Liver (tissue), 9 donors: ENCODE measurements around the gene FAXC. TPM values are rescaled to one million over a fixed set of nuclear protein-coding genes. Genes with fewer than 3 reads are reported as not detected.

Experiments used
- DNase-seq: peaks from one replicate; pipeline ENCODE4 v3.0.0-alpha.2; 2017; ENCODE audit warnings: low spot score
- H3K27ac ChIP-seq, 2 donors: one replicate each; pipeline ENCODE4 v1.7.0; 2013; ENCODE audit warnings: inconsistent platforms in 2 of 2, low read length in 2 of 2, control low read depth in 1 of 2, low read depth in 1 of 2, mild to moderate bottlenecking in 1 of 2
- H3K27me3 ChIP-seq, 4 donors: one replicate each; pipeline versions ENCODE4 v1.6.1 to v1.7.0; 2013; ENCODE audit warnings: low read length in 3 of 4, inconsistent platforms in 1 of 4, mild to moderate bottlenecking in 1 of 4, moderate library complexity in 1 of 4; ENCODE audit not compliant: control insufficient read depth in 4 of 4, insufficient read depth in 4 of 4
- H3K36me3 ChIP-seq, 4 donors: one replicate each; pipeline versions ENCODE4 v1.6.1 to v1.7.0; 2013; ENCODE audit warnings: low read length in 3 of 4, mild to moderate bottlenecking in 3 of 4, low read depth in 1 of 4, moderate library complexity in 1 of 4; ENCODE audit not compliant: control insufficient read depth in 4 of 4, insufficient read depth in 3 of 4
- H3K4me1 ChIP-seq, 4 donors: one replicate each; pipeline versions ENCODE4 v1.6.1 to v1.7.0; 2013; ENCODE audit warnings: low read length in 3 of 4, mild to moderate bottlenecking in 3 of 4, moderate library complexity in 1 of 4; ENCODE audit not compliant: control insufficient read depth in 4 of 4, insufficient read depth in 4 of 4
- H3K4me3 ChIP-seq, 3 donors: one replicate each; pipeline versions ENCODE4 v1.6.1 to v1.7.0; 2013; ENCODE audit warnings: low read length in 3 of 3, control low read depth in 1 of 3, low read depth in 1 of 3, mild to moderate bottlenecking in 1 of 3
- H3K9ac ChIP-seq, 2 donors: one replicate each; pipeline ENCODE4 v1.7.0; 2013; ENCODE audit warnings: low read length in 2 of 2, mild to moderate bottlenecking in 2 of 2, moderate library complexity in 2 of 2, control low read depth in 1 of 2, low read depth in 1 of 2
- H3K9me3 ChIP-seq, 4 donors: one replicate each; pipeline versions ENCODE4 v1.6.1 to v1.7.0; 2013; ENCODE audit warnings: low read length in 3 of 4; ENCODE audit not compliant: control insufficient read depth in 4 of 4
- CTCF ChIP-seq: fragments of 150-350 bp; IDR thresholded peaks from 2 replicates; pipeline ENCODE4 v1.5.1; 2017; ENCODE audit warnings: improper control_type of control experiment, low read depth, low read length; ENCODE audit not compliant: missing input control
- EGR1 ChIP-seq, 2 donors: IDR thresholded peaks; 2 replicates each; pipeline ENCODE4 v1.6.1; 2016 to 2018; ENCODE audit warnings: antibody characterized with exemption in 2 of 2, low read depth in 2 of 2
- FOXA1 ChIP-seq: IDR thresholded peaks from 2 replicates; pipeline ENCODE4 v1.6.1; 2016; ENCODE audit warnings: antibody characterized with exemption
- FOXA2 ChIP-seq: IDR thresholded peaks from 2 replicates; pipeline ENCODE4 v1.6.1; 2016; ENCODE audit warnings: antibody characterized with exemption
- HNF4G ChIP-seq: IDR thresholded peaks from 2 replicates; pipeline ENCODE4 v1.6.1; 2016; ENCODE audit warnings: antibody characterized with exemption
- JUND ChIP-seq, 2 donors: IDR thresholded peaks; 2 replicates each; pipeline ENCODE4 v1.6.1; 2016; ENCODE audit warnings: antibody characterized with exemption in 2 of 2
- NR2F2 ChIP-seq: IDR thresholded peaks from 2 replicates; pipeline ENCODE4 v1.6.1; 2016; ENCODE audit warnings: antibody characterized with exemption
- SP1 ChIP-seq: IDR thresholded peaks from 2 replicates; pipeline ENCODE4 v1.6.1; 2018; ENCODE audit warnings: antibody characterized with exemption, mild to moderate bottlenecking
- TAF1 ChIP-seq: conservative IDR thresholded peaks from 2 replicates; pipeline ENCODE4 v1.6.1; 2016; ENCODE audit warnings: antibody characterized with exemption, mild to moderate bottlenecking
- WGBS: extraction: QIAGEN DNeasy Blood & Tissue Kit; methylation state at CpG from one replicate; pipeline ENCODE4 v1.1.7; 2013; 5-methylcytosine and 5-hydroxymethylcytosine counted together
- polyA plus RNA-seq, 2 donors: library from polyadenylated mRNA; stranded (reverse) in 1 of 2; unstranded in 1 of 2; fragments of 200-250 nt in 1 of 2; fragments of >200 nt in 1 of 2; fragmentation: Nextera tagmentation in 1 of 2; extraction: Ambion mirVana in 1 of 2; gene quantifications; one replicate each; pipeline versions ENCODE4 v1.2.1 to v1.2.3, GENCODE V29; 2013 to 2015
- total RNA-seq, 2 donors: library from RNA; depleted of rRNA; stranded (reverse); fragments of >200 nt; gene quantifications; one replicate each; pipeline ENCODE4 v1.2.3, GENCODE V29; 2014
- TF ChIP-seq, protein P1 (sequence below): IDR thresholded peaks from 2 replicates; pipeline ENCODE4 v1.6.1; 2016; ENCODE audit warnings: antibody characterized with exemption
- TF ChIP-seq, protein P2 (sequence below): IDR thresholded peaks from 2 replicates; pipeline ENCODE4 v1.6.1; 2016; ENCODE audit warnings: antibody characterized with exemption, mild to moderate bottlenecking
- donor health status: healthy.
- donor health status: healthy.
- donor health status: healthy.
- donor health status: healthy.
- donor health status: healthy.

The FAXC gene
- total and polyA plus RNA-seq, 4 donors, result under 0.01 to 0.14 TPM; not detected in 2

DNA sequence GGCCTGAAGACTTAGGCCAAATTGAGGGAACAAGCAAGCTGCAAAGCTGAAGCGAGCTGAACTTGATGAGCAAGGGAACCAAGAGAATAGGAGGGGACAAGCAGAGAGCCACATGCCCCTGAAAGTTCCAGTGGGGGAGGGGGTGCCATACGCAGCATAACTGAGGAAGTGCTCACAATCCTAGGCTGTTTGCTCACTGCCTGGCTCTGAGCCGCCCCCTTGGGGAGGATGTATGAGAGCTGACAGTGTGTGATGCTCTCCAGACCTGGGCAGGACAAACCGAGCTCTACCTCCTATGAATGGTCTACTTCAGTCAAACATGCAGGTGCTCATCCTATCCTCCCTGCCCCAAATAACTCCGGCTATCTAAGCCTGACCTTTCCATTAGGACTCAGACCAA, 52.1 kb downstream of the FAXC start:
- no peak for DNase-seq
- H3K27ac ChIP-seq, result no peak overlapping the region
- no peaks in the 10 kb centered on the region for H3K36me3 ChIP-seq
- H3K27me3 ChIP-seq, result peaks cover 0 to 8% (median 0%) of the 10 kb centered on the region in 4 donors
- H3K4me3 ChIP-seq, result no peak overlapping the region
- no peaks in the 10 kb centered on the region for H3K4me1 ChIP-seq
- H3K9ac ChIP-seq, result no peak overlapping the region
- WGBS, result 75% methylated on average over 5 of the region's 5 CpGs
- peaks cover 0 to 5% (median 0%) of the 10 kb centered on the region in 4 donors for H3K9me3 ChIP-seq
- no peak for TF ChIP-seq HNF4G
- TF ChIP-seq EGR1 (IDR thresholded peaks at IDR 0.05; ENCODE audit: low read depth in 2 of 2), result no peak
- TF ChIP-seq FOXA1, result no peak
- TF ChIP-seq, protein P1, sequence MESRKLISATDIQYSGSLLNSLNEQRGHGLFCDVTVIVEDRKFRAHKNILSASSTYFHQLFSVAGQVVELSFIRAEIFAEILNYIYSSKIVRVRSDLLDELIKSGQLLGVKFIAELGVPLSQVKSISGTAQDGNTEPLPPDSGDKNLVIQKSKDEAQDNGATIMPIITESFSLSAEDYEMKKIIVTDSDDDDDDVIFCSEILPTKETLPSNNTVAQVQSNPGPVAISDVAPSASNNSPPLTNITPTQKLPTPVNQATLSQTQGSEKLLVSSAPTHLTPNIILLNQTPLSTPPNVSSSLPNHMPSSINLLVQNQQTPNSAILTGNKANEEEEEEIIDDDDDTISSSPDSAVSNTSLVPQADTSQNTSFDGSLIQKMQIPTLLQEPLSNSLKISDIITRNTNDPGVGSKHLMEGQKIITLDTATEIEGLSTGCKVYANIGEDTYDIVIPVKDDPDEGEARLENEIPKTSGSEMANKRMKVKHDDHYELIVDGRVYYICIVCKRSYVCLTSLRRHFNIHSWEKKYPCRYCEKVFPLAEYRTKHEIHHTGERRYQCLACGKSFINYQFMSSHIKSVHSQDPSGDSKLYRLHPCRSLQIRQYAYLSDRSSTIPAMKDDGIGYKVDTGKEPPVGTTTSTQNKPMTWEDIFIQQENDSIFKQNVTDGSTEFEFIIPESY, result no peak
- TF ChIP-seq SP1, result no peak
- no peak for TF ChIP-seq NR2F2
- no peak for TF ChIP-seq JUND (IDR thresholded peaks at IDR 0.05)

DNA sequence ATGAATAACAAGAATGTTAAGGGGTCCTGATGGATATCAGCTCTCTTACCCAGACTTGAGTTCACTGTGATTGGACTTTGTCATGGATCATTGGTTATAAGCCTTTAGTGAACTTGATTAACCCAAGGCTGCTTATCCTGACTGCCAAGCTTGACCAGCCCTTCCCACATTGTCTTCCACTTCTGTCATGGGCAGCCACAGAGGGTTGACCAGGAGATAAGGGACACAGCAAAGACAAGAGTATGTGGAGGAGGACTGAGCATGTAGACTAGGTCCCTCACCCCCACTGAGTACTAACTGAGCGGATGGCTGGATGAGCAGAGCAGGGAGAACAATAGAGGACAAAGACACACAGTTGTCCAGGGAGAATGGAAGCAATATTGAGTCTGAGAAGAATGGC, 52.5 kb downstream of the FAXC start:
- no peaks in the 10 kb centered on the region for H3K4me1 ChIP-seq
- TF ChIP-seq TAF1 (no peak), FOXA2 (no peak), SP1 (no peak), FOXA1 (no peak), EGR1 (IDR thresholded peaks at IDR 0.05; ENCODE audit: low read depth in 2 of 2) (no peak)
- TF ChIP-seq, protein P2, sequence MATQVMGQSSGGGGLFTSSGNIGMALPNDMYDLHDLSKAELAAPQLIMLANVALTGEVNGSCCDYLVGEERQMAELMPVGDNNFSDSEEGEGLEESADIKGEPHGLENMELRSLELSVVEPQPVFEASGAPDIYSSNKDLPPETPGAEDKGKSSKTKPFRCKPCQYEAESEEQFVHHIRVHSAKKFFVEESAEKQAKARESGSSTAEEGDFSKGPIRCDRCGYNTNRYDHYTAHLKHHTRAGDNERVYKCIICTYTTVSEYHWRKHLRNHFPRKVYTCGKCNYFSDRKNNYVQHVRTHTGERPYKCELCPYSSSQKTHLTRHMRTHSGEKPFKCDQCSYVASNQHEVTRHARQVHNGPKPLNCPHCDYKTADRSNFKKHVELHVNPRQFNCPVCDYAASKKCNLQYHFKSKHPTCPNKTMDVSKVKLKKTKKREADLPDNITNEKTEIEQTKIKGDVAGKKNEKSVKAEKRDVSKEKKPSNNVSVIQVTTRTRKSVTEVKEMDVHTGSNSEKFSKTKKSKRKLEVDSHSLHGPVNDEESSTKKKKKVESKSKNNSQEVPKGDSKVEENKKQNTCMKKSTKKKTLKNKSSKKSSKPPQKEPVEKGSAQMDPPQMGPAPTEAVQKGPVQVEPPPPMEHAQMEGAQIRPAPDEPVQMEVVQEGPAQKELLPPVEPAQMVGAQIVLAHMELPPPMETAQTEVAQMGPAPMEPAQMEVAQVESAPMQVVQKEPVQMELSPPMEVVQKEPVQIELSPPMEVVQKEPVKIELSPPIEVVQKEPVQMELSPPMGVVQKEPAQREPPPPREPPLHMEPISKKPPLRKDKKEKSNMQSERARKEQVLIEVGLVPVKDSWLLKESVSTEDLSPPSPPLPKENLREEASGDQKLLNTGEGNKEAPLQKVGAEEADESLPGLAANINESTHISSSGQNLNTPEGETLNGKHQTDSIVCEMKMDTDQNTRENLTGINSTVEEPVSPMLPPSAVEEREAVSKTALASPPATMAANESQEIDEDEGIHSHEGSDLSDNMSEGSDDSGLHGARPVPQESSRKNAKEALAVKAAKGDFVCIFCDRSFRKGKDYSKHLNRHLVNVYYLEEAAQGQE, result no peak
- no peak overlapping the region for H3K9ac ChIP-seq
- H3K27me3 ChIP-seq, result peaks cover 0 to 8% (median 0%) of the 10 kb centered on the region in 4 donors
- H3K36me3 ChIP-seq, result no peaks in the 10 kb centered on the region
- 100% methylated on average over 1 of the region's 1 CpG for WGBS
- H3K9me3 ChIP-seq, result peaks cover 0 to 5% (median 0%) of the 10 kb centered on the region in 4 donors
- H3K4me3 ChIP-seq, result no peak overlapping the region
- no peak for DNase-seq
- H3K27ac ChIP-seq, result no peak overlapping the region

DNA sequence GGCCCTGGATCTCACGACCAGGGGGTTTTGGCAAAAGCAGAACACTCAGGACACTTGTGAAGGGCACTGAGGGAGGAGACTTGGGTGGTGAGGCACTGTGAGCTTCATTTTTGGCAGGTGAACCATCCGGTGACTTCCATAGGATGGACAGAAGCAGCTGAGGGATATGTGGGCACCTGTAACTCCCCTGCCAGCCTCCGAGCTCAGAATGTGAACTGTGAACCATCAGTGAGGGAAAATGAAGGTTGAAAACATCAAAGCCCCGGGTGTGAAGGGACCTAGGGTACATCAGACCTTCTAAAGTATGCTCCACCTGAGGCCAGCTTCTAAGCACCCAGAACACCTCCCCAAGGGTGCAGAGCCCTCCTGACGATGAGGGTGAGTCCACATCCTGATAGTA, 53.2 kb downstream of the FAXC start:
- Histone ChIP-seq H3K9ac (no peak overlapping the region), H3K4me3 (no peak overlapping the region), H3K27ac (no peak overlapping the region), H3K4me1 (no peaks in the 10 kb centered on the region), H3K9me3 (peaks cover 0 to 5% (median 0%) of the 10 kb centered on the region in 4 donors), H3K36me3 (no peaks in the 10 kb centered on the region), H3K27me3 (peaks cover 0 to 8% (median 0%) of the 10 kb centered on the region in 4 donors)
- TF ChIP-seq CTCF, result no peak
- DNase-seq, result no peak
- 79% methylated on average over 5 of the region's 5 CpGs for WGBS
